GM12875 (cell line): ENCODE measurements around the gene PRKAR1A.
"Not testable (repeated sequence)": the region's sequence is repeated elsewhere in the genome, so short reads cannot be mapped to it uniquely, and the experiment has no call there.

ENCODE experiments used
- H3K4me3 ChIP-seq: one replicate; pipeline ENCODE4 v1.5.1; 2011; ENCODE audit warnings: low read depth, low read length, control low read depth
- TF ChIP-seq, protein P1 (sequence below): IDR thresholded peaks from 2 replicates; pipeline ENCODE4 v1.5.1; 2011; ENCODE audit warnings: low read depth, mild to moderate bottlenecking, control low read depth, inconsistent platforms, low read length, moderate library complexity, borderline replicate concordance; ENCODE audit not compliant: insufficient read depth

Gene PRKAR1A

DNA sequence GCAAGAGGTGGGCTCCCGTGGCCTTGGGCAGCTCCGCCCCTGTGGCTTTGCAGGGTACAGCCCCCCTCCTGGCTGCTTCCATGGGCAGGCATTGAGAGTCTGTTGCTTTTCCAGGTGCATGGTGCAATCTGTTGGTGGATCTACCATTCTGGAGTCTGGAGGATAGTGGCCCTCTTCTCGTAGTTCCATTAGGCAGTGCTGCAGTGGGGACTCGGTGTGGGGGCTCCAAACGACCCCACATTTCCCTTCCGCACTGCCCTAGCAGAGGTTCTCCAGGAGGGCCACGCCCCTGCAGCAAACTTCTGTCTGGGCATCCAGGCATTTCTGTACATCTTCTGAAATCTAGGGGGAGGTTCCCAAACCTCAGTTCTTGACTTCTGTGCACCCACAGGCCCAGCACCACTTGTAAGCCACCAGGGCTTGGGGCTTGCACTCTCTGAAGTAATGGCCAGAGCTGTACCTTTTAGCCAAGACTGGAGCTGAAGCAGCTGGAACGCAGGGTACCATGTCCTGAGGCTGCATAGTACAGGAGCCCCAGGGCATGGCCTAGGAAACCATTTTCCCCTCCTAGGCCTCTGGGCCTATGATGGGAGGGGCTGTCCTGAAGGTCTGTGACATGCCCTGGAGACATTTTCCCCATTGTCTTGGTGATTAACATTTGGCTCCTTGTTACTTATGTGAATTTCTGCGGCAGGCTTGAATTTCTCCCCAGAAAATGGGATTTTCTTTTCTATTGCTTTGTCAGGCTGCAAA, 6.0 kb downstream of the PRKAR1A start:
- H3K4me3 ChIP-seq: no peak overlapping the region
- TF ChIP-seq, protein P1, sequence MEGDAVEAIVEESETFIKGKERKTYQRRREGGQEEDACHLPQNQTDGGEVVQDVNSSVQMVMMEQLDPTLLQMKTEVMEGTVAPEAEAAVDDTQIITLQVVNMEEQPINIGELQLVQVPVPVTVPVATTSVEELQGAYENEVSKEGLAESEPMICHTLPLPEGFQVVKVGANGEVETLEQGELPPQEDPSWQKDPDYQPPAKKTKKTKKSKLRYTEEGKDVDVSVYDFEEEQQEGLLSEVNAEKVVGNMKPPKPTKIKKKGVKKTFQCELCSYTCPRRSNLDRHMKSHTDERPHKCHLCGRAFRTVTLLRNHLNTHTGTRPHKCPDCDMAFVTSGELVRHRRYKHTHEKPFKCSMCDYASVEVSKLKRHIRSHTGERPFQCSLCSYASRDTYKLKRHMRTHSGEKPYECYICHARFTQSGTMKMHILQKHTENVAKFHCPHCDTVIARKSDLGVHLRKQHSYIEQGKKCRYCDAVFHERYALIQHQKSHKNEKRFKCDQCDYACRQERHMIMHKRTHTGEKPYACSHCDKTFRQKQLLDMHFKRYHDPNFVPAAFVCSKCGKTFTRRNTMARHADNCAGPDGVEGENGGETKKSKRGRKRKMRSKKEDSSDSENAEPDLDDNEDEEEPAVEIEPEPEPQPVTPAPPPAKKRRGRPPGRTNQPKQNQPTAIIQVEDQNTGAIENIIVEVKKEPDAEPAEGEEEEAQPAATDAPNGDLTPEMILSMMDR: no peak

- not testable (repeated sequence) for H3K4me3 ChIP-seq
These were observed 6.8 kb downstream of the PRKAR1A start for GRCh38 chr17:68519051-68519450.

DNA sequence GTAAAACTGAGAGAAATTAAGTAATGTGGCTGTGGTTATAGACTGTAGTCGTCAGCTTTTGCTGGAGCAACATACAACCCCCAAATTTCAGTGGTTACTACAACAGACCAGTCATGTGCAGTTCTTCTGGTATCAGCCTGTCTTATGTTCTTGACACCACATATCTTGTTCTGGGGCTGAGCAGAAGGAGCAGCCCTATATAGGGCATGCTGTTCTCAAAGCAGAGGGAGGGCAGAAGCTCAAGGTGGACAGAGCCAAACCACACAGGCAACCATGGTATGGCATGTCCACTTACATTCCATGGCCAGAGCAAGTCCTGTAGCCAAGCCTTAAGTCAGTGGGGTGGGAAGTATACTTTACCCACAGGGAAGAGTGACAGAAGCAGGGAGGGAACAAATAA, 7.7 kb downstream of the PRKAR1A start:
- no peak overlapping the region for H3K4me3 ChIP-seq
- TF ChIP-seq, protein P1: no peak

GRCh38 chr17:68522266-68522665, 10.0 kb downstream of the PRKAR1A start:
- TF ChIP-seq, protein P1: no peak
- H3K4me3 ChIP-seq: no peak overlapping the region

- no peak overlapping the region for H3K4me3 ChIP-seq
- TF ChIP-seq, protein P1: no peak
These were observed 14.3 kb downstream of the PRKAR1A start for GRCh38 chr17:68526548-68526947.

DNA sequence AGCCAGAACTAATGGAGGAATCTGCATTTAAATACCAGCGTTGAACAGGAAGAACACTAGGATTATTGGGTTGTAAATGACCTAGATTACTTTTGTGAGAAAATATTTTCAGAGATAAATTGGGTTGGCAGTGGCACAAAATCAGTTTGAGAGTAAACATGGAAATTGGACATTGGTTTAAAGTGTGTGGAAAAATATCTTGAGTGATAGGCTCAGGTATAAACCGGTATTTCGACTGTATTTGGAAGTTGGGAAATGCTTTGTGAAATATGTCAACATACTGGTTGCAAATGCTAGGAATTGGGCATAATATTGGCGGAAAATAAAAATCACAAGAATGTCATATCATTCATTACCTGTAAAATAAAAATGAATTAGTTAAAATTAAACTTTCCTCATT, 15.1 kb downstream of the PRKAR1A start:
- H3K4me3 ChIP-seq: no peak overlapping the region
- TF ChIP-seq, protein P1: no peak

DNA sequence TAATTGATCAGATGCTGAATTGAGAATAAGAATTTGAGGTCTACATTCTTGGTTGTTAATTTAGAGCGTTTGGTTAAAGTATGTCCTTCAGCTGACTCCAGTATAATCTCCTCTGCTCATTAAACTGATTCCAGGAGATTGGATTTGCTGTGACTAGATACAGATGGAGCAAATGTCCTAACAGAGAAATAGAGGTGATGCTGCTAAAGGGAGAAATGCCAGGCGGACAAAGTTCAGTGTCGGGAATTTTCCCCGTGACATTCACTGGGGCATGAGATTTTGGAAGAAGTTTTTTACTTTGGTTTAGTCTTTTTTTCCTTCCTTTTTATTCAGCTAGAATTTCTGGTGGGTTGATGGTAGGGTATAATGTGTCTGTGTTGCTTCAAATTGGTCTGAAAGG, 19.0 kb downstream of the PRKAR1A start:
- H3K4me3 ChIP-seq: no peak overlapping the region
- TF ChIP-seq, protein P1: no peak
